ENCODE measurements around the gene SIGLEC7. TPM values are rescaled to one million over a fixed set of nuclear protein-coding genes. Genes with fewer than 3 reads are reported as not detected.

Gene SIGLEC7
- total and polyA plus RNA-seq, 10 of the 15 experiments (the other 5 are each of a cell fraction or from before 2014, with no cell fraction given) = 0.15 TPM; not detected in 9

GRCh38 chr19:51123381-51123800 lies 18.7 kb upstream of the SIGLEC7 start:
- WGBS (ENCODE audit: insufficient coverage, insufficient replicate concordance, low lambda C conversion rate, missing lambda C conversion rate) = 11% methylated on average over 6 of the region's 6 CpGs
- ChIA-PET SMC1A (ENCODE audit: uncharacterized antibody, unreplicated experiment) (no interaction called here), RAD21 (ENCODE audit: unreplicated experiment) (no interaction called here), CTCF (no interaction called here), POLR2A (no interaction called here)
- H3K27ac ChIP-seq (ENCODE audit: control insufficient read depth, insufficient read depth) = no peak overlapping the region
- no peak for FAIRE-seq
- no peak overlapping the region; the same call in 1 of the 2 replicates for H2AFZ ChIP-seq (ENCODE audit: control insufficient read depth, low read depth, low read length)
- DNase-seq (ENCODE audit: low read depth, low spot score) = no peak
- intact Hi-C loops (cut with micrococcal nuclease; ENCODE audit: unreplicated experiment) = no loop called here
- peaks cover 5% of the 10 kb centered on the region; the same call in 1 of the 2 replicates for H3K4me1 ChIP-seq (ENCODE audit: control insufficient read depth, insufficient read depth, low read length)
- H3K9ac ChIP-seq (ENCODE audit: control insufficient read depth, insufficient read depth, low read length) = no peak overlapping the region
- TF ChIP-seq POLR2AphosphoS2 (IDR thresholded peaks at IDR 0.05; ENCODE audit: low read depth, low read length) = no peak
- no peak for TF ChIP-seq BHLHE40 (IDR thresholded peaks at IDR 0.05; ENCODE audit: borderline replicate concordance in 1 of 2, low read depth in 2 of 2, low read length in 1 of 2)
- TF ChIP-seq SPI1 (IDR thresholded peaks at IDR 0.05; ENCODE audit: borderline replicate concordance, insufficient read depth, low read depth, low read length) = peak; percentile 50; the same call in 1 of the 2 replicates
- 0 out of 2 replicates have a peak, but pooled peaks have one; percentile 19 for TF ChIP-seq GABPA (IDR thresholded peaks at IDR 0.05; ENCODE audit: low read depth)
- H3K4me2 ChIP-seq (ENCODE audit: control insufficient read depth, insufficient read depth) = no peak overlapping the region
- H3K27me3 ChIP-seq (replicated peaks in 1 of 2; ENCODE audit: control insufficient read depth in 2 of 2, insufficient read depth in 2 of 2, low read length in 1 of 2) = peaks cover 0 to 3% of the 10 kb centered on the region in 2 experiments; a peak in 2 of 4 replicates
- no peak overlapping the region for H3K4me3 ChIP-seq
- no peaks in the 10 kb centered on the region for H3K9me3 ChIP-seq (replicated peaks; ENCODE audit: control insufficient read depth, insufficient read depth, low read length)
- H3K79me2 ChIP-seq (ENCODE audit: control insufficient read depth, insufficient read depth, low read length) = no peaks in the 10 kb centered on the region
- ATAC-seq = no peak
- H3K36me3 ChIP-seq (ENCODE audit: control insufficient read depth in 2 of 2, insufficient read depth in 2 of 2, low read length in 1 of 2) = no peaks in the 10 kb centered on the region
- H4K20me1 ChIP-seq (ENCODE audit: control insufficient read depth, insufficient read depth) = no peaks in the 10 kb centered on the region
- in situ Hi-C loops (cut with MboI) = no loop called here
- no TSS peak for BruUV-seq (replicated peaks)

GRCh38 chr19:51123802-51124201 lies 18.3 kb upstream of the SIGLEC7 start:
- DNase-seq (ENCODE audit: low read depth, low spot score) = no peak
- in situ Hi-C loops (cut with MboI) = no loop called here
- Histone ChIP-seq H3K27me3 (replicated peaks in 1 of 2; ENCODE audit: control insufficient read depth in 2 of 2, insufficient read depth in 2 of 2, low read length in 1 of 2) (peaks cover 0 to 3% of the 10 kb centered on the region in 2 experiments; a peak in 2 of 4 replicates), H3K4me3 (no peak overlapping the region), H3K4me2 (ENCODE audit: control insufficient read depth, insufficient read depth) (no peak overlapping the region), H4K20me1 (ENCODE audit: control insufficient read depth, insufficient read depth) (no peaks in the 10 kb centered on the region), H3K9me3 (replicated peaks; ENCODE audit: control insufficient read depth, insufficient read depth, low read length) (no peaks in the 10 kb centered on the region), H3K4me1 (ENCODE audit: control insufficient read depth, insufficient read depth, low read length) (peaks cover 5% of the 10 kb centered on the region; the same call in 1 of the 2 replicates), H3K9ac (ENCODE audit: control insufficient read depth, insufficient read depth, low read length) (no peak overlapping the region), H3K36me3 (ENCODE audit: control insufficient read depth in 2 of 2, insufficient read depth in 2 of 2, low read length in 1 of 2) (no peaks in the 10 kb centered on the region), H2AFZ (ENCODE audit: control insufficient read depth, low read depth, low read length) (no peak overlapping the region), H3K27ac (ENCODE audit: control insufficient read depth, insufficient read depth) (no peak overlapping the region), H3K79me2 (ENCODE audit: control insufficient read depth, insufficient read depth, low read length) (no peaks in the 10 kb centered on the region)
- POLR2A ChIA-PET = no interaction called here
- FAIRE-seq = no peak
- no peak for ATAC-seq
- CTCF ChIA-PET = no interaction called here
- whole genome bisulfite sequencing (ENCODE audit: insufficient coverage, insufficient replicate concordance, low lambda C conversion rate, missing lambda C conversion rate) = 55% methylated on average over 9 of the region's 9 CpGs
- RAD21 ChIA-PET (ENCODE audit: unreplicated experiment) = no interaction called here
- no peak for TF ChIP-seq SREBF1 (IDR thresholded peaks at IDR 0.05; ENCODE audit: low read length)
- no peak for TF ChIP-seq POLR2AphosphoS2 (IDR thresholded peaks at IDR 0.05; ENCODE audit: low read depth, low read length)
- TF ChIP-seq NRF1 (conservative IDR thresholded peaks at IDR 0.05; ENCODE audit: low read depth, low read length) = no peak
- TF ChIP-seq BCLAF1 (IDR thresholded peaks at IDR 0.05) = no peak
- no peak for TF ChIP-seq ZNF592 (IDR thresholded peaks at IDR 0.05)
- no peak for TF ChIP-seq BCL11A (IDR thresholded peaks at IDR 0.05; ENCODE audit: low read depth, low read length)
- no peak for TF ChIP-seq STAT3 (IDR thresholded peaks at IDR 0.05; ENCODE audit: low read depth, low read length)
- BruUV-seq (replicated peaks) = no TSS peak
- intact Hi-C loops (cut with micrococcal nuclease; ENCODE audit: unreplicated experiment) = no loop called here
- SMC1A ChIA-PET (ENCODE audit: uncharacterized antibody, unreplicated experiment) = no interaction called here

Data from GM12878 (cell line).